GM18951 (cell line): ENCODE results near the gene KASH5.

ENCODE experiments used
- POLR2A ChIP-seq: IDR thresholded peaks from 4 replicates; pipeline ENCODE4 v1.6.1; 2011; ENCODE audit warnings: mild to moderate bottlenecking; ENCODE audit not compliant: insufficient read length, insufficient read depth; ENCODE audit errors: extremely low read depth
- in situ Hi-C: fragments of 300-500 bp; cut with MboI; formaldehyde crosslinking; loops from one replicate; pipeline ENCODE4 v1.12.0; 2022; ENCODE audit warnings: low sequenced_read_pairs, mixed read lengths, inconsistent platforms; ENCODE audit not compliant: unreplicated experiment

The KASH5 gene

DNA sequence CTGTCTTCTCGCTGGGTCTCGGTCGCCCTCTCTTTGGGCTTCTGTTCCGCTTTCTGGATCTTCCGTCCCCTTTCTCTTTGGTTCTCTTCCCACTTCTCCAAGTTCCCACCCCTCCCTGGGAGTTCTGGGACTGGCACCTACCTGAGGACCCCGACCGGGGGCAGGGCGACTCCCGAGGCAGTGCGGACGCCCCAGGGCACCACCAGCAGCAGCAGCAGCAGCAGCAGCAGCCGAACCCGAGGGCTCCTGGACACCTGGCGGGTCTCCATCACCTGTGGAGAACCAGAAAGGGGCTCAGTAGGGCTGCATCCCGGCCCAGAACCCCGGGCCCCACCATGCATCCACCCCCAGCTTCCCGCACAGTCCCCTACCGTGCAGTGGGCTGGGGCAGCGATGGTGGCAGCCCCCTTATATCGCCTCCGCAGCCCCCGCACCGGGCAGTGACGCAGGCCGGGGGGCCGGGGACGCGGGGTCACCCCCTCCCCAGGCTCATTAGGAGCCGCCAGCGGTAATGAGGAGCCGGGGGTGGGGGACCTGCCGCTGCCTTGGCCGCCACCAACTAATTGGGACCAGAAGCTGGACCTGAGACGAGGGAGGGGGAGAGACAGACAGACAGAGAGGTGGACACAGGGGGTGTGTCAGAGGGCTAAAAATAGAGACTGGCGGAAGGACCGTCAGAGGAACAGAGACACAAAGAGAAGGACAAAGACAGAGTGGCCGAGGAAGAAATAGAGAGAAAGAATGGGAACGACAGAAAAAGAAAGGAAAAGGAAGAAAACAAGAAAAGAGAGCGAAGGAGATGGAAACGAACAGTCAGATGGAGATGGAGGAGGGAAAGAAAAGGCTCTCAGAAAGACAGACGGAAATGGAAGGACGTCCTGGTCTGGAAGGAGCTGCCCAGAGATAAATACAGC is 35.3 kb downstream of the KASH5 start, which contains the start of gene PTH2:
TSS of gene PTH2 (minus strand) at position 371 of the 914 bp plus-strand sequence. CDS start at position 269, 102 bp downstream.
- in situ Hi-C loops = no loop called here
- no peak for TF ChIP-seq POLR2A

DNA sequence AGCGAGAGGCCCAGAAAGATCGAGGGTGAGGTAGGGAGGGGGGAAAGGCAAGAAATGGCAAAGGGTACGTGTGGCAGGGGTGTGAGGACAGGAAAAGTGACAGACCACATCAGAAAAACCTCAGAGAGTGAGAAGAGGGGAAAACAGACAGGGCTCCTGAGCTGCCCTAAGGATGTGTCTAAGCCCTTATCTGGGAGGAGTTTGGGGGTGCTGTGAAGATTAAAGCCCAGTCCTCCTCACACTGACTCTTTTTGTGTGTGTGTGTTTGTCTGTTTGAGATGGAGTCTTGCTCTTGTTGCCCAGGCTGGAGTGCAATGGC is 35.9 kb downstream of the KASH5 start:
- in situ Hi-C loops = no loop called here
- no peak for TF ChIP-seq POLR2A

DNA sequence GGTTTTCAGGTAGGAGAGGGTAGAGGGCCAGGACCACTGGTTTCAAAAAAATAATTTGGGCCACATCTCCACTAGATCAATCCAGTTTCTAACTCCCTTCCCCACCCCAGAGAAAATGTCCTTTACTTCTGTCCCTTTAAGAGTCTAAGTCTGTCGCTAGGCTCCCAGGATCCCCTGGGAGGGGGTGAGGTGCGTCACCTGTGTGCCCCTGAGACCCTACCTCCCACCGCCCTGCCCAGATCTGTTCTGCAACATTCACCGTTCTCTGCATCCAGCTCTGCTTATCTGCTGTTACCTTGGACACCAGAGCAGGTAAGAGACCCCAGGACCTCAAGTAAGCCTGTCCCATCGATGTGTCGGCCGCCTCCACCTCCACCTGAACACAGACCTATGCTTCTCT is 37.1 kb downstream of the KASH5 start, which contains the start of gene GFY:
TSS of gene GFY (plus strand) at position 211 of the 400 bp plus-strand sequence. CDS start 1,043 bp downstream, outside the sequence.
- no peak for TF ChIP-seq POLR2A
- in situ Hi-C loops = no loop called here

DNA sequence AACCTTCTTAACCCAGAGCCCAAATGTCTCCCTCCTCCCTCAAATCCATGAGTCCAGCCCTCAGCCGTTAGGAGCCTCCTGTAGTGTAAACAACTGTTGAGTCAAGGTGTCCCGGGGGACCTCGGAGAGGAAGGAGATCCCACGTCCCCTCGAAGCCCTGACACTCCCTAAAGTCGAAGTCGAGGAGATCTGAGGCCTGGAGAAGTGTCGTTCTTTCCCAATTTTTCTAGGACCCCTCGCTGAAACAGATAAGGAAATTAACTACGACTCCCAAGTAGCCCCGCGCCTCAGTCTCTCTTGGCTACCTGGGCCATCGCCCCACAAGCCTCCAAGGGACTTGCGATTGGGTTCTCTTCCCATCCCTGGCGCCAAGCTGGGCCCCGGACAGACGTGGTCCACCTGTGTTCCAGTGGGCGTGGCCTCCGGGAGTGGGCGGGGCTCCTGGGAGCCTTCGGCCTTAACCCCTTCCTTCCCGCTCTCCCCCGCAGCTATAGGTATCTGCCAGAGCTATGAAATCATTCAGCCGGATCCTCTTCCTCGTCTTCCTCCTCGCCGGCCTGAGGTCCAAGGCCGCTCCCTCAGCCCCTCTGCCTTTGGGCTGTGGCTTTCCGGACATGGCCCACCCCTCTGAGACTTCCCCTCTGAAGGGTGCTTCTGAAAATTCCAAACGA is 38.0 kb downstream of the KASH5 start:
- in situ Hi-C loops = no loop called here

DNA sequence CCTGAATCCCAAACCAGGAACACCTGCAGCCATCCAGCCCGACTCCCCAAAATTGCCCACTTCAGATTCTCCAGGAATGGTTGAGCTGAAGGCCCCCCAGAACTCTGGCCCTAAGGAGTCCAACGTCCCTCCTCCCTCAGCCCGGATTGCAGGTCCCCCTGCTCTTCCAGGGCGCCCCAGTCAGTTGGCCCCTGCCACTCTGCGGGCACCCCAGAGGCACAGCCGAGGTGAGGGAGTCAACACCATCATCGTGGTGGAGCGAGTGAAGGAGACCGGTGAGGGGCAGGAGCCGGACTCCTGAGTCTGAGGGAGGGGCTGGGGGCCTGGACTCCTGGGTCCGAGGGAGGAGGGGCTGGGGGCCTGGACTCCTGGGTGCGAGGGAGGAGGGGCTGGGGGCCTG is 39.3 kb downstream of the KASH5 start:
- TF ChIP-seq POLR2A = no peak
- in situ Hi-C loops = no loop called here

More for the DNA sequence above, 38.0 kb downstream of the KASH5 start:
- no peak for TF ChIP-seq POLR2A

DNA sequence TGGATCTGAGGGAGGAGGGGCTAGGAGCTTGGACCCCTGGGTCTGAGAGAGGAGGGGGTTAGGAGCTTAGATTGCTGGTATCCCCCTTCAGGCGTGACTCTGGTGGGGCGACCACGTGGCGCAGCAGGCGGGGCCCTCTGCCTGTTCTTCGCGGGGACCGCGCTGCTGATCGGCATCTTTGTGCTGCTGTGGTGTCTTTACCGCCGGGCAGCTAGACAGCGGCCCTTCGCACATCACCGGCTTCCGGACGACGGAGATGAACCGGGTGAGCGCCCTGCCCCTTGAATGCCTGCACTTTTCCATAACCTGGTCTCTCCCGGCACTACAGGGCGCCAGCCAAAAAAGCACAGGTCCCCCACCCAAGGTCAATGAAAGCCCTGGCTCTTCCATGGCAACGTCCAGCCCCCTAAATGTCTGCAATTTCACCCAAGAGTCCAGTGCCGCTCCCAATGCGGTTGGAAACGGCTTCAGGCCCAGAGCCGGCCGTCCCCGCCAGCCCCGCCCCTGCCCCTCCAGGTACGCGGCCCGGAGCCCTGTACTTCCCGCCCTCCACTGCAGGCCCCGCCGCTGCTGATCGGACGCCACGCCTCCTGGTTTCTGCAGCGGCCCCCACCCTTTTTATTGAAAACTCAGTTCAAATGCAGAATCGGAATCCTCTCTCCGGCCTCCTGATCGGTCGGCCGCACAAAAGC is 40.0 kb downstream of the KASH5 start:
- TF ChIP-seq POLR2A = no peak
- in situ Hi-C loops = no loop called here

DNA sequence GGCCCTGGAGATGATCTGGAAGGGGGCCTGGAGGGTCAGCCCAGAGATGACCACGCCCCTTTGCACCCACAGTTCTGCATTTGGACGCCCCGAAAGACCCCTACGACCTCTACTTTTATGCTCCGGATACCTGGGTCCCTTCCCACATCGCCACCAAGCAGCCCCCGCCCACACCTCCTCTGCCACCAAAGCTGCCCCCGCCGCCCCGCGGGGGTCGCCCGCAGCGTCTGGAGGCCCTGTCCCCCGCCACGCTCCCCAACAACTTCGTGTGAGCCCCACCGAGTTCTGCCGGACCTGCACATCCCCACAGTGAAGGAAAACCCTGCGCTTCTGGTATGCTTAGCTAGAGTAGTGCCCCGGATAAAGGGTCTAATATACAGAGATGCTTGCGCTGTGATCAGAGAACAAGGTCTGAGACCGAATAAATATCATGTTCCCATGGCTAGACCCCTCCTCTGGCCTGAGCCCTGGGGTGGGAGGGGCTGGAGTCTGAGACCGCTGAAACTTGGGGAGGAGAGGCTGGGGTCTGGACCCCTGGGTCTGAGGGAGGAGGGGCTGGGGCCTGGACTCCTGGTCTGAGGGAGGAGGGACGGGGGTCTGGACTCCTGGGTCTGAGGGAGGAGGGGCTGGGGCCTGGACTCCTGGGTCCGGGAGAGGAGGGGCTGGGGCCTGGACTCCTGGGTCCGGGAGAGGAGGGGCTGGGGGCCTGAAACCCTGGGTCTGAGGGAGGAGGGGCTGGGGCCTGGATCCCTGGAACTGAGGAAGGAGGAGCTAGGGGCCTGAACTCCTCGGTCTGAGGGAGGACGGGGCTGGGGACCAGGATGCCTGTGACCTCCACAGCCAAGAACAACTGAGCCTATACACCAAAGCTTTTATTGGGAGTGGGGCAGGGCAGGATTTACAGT is 40.8 kb downstream of the KASH5 start:
- in situ Hi-C loops = no loop called here
- no peak for TF ChIP-seq POLR2A

DNA sequence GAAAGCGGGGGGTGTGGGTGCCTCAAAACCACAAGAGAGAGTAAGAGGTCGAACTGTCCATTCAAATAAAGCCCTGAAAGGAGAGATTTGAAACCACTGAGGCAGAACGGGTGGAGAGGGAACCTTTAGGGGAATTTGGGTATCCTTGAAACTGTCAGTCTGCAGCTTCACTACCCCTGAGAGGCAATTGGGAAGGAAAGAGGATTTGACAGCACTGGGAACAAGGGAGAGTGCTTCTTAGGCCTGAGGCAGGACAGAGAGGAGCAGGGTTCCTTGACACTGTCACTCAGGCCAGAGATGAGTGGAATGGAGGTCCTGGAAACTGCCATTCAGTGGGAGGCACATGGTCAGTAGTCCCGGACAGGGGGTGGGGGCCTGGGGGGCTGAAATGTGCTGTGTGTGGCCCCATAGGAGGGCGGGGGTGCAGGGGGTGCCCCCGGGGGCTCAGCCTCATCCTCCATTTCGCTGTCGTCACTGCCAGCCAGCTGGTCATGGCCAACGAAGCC is 42.2 kb downstream of the KASH5 start:
- in situ Hi-C loops = no loop called here

DNA sequence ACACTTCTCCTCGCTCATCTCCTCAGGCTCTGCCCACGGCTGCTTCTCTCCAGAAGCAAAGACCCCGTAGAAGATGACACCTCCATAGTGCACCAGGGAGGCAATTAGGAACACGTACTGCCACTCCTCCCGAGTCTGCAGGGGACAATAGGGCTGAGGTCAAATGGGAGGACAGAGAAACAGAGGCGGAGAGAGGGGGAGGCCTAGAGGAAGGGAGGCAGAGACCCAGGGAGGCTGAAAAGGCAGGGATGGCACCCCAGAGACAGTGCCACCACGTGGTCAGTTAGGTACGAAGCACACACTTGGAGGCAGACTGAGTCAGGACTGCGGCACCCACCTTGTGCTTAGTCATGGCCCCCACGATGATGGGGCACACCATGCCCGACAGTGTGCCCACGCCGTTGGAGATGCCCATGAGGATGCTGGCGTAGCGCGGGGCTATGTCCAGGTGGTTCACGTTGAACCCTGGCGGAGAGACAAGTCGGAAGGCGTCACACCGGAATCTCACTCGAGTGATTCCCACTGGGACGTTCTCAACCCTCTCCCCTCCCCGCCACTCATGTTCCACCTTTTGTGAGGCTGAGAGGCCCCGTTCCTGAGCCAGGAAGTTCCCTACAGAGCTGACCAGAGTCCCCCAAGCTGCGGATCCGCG is 42.8 kb downstream of the KASH5 start:
- no peak for TF ChIP-seq POLR2A
- in situ Hi-C loops = no loop called here

More for the DNA sequence above, 42.2 kb downstream of the KASH5 start:
- no peak for TF ChIP-seq POLR2A

DNA sequence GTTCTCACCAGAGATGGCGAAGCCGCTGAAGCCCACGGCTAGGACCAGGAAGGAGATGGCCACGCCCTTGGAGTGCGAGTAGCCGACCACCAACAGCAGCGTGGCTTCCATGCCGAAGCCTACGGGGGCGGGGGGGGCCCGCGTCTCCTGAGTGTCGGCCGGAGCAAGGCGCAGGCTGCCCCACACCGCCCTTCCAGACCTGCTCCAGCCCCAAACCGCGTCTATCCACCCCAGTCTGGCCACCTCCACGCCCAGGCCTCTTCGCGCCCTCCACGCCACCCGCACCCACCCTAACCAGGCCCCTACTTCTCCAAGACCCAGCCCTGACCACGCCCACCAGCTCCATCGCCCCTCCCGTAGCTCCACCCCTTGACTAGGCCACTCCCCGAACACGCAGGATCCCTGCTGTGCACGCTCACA is 43.3 kb downstream of the KASH5 start:
- in situ Hi-C loops = no loop called here
- TF ChIP-seq POLR2A = no peak

DNA sequence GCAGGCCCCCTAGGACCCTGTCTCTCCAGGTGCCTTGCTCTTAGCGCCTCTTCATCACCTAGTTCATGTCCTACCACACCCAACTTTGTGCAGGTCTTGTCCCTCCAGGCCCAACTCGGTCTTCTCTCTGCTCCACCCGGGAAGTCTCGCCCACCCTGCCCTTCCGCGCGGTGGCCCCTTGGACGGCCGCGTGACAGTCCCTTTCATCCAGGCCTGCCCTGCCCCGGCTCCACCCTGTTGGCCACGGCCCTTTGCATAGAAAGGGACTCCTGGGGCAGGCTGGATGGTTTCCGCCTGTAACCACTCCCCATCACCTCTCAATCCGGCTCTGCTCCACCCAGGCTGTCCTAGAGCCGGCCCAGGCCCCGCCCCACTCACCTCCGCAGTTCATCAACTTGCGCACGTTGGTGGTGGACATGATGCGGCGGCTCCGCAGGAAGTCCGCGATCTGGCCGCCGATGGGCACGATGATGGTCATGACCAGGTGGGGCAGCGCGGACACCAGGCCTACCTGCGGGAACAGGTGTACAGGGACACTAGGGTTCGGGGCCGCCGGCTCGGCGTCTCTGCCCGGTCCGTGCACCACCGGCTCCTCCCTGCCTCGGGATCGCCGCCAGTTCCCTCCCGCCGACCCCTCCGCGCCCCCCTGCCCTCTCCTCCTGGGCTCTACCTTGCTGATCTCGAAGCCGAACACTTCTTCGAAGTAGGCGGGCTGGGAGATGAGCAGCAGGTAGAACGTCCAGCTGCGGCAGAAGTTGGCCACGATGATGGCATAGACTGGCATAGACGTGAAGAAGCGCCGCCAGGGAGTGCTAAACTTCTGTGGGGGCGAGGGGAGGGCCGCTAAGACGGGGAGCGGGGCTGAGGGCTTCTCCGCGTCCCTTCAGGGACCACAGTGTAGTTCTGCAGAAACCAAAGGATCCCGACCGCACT is 44.4 kb downstream of the KASH5 start:
- TF ChIP-seq POLR2A = no peak
- in situ Hi-C loops = no loop called here
